SJSA1 (cell line): ENCODE data around the gene NCAM1. TPM values are rescaled to one million over a fixed set of nuclear protein-coding genes. Genes with fewer than 3 reads are reported as not detected.

Source experiments
- DNase-seq, 2 experiments: peaks; one replicate each; pipeline ENCODE4 v3.0.0-alpha.2; 2015 to 2020; ENCODE audit warnings: low spot score in 2 of 2, low read depth in 1 of 2
- H3K27ac ChIP-seq: fragments of 250-450 bp; sonication (Bioruptor Pico); 2 replicates; pipeline ENCODE4 v1.5.1; 2020; ENCODE audit warnings: mild to moderate bottlenecking, moderate library complexity
- H3K27me3 ChIP-seq: fragments of 250-450 bp; sonication (Bioruptor Pico); replicated peaks from 2 replicates; pipeline ENCODE4 v1.5.1; 2020; ENCODE audit warnings: mild to moderate bottlenecking, moderate library complexity
- H3K36me3 ChIP-seq: fragments of 250-450 bp; sonication (Bioruptor Pico); 2 replicates; pipeline ENCODE4 v1.5.1; 2020; ENCODE audit warnings: mild to moderate bottlenecking
- H3K4me1 ChIP-seq: fragments of 250-450 bp; sonication (Bioruptor Pico); replicated peaks from 2 replicates; pipeline ENCODE4 v1.6.1; 2021; ENCODE audit warnings: mild to moderate bottlenecking
- H3K4me3 ChIP-seq: fragments of 250-450 bp; sonication (Bioruptor Pico); 2 replicates; pipeline ENCODE4 v1.5.1; 2020; ENCODE audit warnings: mild to moderate bottlenecking
- H3K9me3 ChIP-seq: fragments of 250-450 bp; sonication (Bioruptor Pico); replicated peaks from 2 replicates; pipeline ENCODE4 v1.5.1; 2020; ENCODE audit warnings: mild to moderate bottlenecking
- total RNA-seq: library from RNA; depleted of rRNA; stranded (reverse); fragments of >200 nt; shearing (Covaris generic); gene quantifications from 2 replicates; pipeline ENCODE4 v1.2.3, GENCODE V29; 2014

NCAM1 gene
- total RNA-seq, 1 experiment from 2014 or later: 23.7 TPM

DNA sequence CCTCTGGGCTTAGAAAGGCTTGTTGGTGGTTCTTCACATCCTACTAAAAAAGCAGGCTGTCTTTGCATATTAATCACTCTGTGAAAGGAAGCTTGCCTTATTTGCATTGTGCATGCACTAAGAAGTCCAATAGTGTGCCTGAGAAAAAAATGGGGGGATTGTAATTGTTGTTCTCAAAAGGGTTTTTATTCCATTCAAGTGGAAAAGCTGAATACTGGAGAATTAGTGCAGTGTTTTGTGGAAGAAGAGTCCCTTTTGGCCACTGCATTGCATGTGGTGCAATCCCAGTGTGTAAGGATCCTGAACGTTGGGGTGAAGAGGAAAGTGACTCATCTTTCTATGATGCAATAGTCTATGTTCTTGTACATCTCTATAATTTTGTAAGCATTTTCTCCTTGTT lies 16.5 kb downstream of the NCAM1 start:
- no peaks in the 10 kb centered on the region for H3K27me3 ChIP-seq

DNA sequence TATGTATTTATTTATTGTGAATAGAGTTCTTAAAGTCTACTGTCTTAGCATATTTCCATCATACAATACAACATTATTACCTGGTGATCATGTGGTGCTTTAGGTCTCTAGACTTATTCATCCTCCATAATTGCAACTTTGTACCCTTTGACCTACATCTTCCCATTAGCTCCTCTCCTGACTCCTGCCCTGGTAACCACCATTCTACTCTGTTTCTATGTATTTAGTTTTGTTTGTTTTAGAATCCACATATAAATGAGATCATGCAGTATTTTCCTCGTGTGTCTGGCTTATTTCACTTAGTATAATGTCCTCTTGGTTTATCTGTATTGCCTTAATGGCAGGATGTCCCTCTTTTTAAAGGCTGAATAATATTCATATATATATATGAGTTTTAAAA lies 22.7 kb downstream of the NCAM1 start:
- no peaks in the 10 kb centered on the region for H3K4me1 ChIP-seq
- H3K4me3 ChIP-seq: no peak overlapping the region
- H3K27me3 ChIP-seq: no peaks in the 10 kb centered on the region
- no peaks in the 10 kb centered on the region for H3K36me3 ChIP-seq
- no peaks in the 10 kb centered on the region for H3K9me3 ChIP-seq
- no peak for DNase-seq
- no peak overlapping the region for H3K27ac ChIP-seq

More for the DNA sequence above, 16.5 kb downstream of the NCAM1 start:
- no peak overlapping the region for H3K4me3 ChIP-seq
- H3K36me3 ChIP-seq: no peaks in the 10 kb centered on the region
- peaks cover 4% of the 10 kb centered on the region; the same call in 1 of the 2 replicates for H3K4me1 ChIP-seq
- no peak overlapping the region for H3K27ac ChIP-seq
- DNase-seq: no peak
- no peaks in the 10 kb centered on the region for H3K9me3 ChIP-seq

DNA sequence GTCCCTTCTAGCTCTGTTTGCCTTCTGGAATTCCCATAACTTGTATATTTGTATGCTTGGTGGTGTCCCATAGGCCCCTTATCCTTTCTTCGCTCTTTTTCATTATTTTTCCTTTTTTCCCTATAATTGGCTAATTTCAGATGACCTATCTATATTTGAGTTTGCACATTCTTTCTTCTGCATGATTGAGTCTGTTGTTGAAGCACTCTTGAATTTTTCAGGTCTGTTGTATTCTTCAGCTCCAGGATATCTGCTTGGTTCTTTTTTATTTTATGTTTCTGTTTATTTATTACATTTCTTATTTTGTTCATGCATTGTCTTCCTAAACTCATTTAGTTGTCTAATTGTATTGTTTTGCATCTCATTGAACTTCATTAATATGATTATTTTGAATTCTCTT lies 28.0 kb downstream of the NCAM1 start:
- no peak for DNase-seq
- H3K27ac ChIP-seq: no peak overlapping the region
- H3K4me1 ChIP-seq: no peaks in the 10 kb centered on the region
- H3K4me3 ChIP-seq: no peak overlapping the region
- H3K27me3 ChIP-seq: no peaks in the 10 kb centered on the region
- H3K36me3 ChIP-seq: no peaks in the 10 kb centered on the region
- no peaks in the 10 kb centered on the region for H3K9me3 ChIP-seq

DNA sequence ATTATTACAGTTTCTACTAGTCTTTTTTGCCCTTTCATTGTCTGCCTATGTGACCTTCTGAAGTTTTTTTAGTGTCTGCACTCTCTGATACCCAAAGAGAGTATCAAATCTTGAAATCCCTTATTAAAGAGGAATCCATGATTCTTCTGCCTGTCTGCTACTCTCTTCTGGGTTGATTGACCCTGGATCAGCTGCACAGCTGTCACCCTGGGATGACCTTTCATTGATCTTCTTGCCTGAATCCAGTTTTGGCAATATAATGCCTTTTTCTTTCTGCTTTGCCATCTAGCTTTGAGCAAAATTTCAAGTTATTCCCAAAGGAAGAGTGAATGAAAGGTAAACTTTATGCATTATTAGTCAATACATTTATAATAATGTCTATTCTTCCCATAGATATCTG lies 32.6 kb downstream of the NCAM1 start:
- no peak overlapping the region for H3K27ac ChIP-seq
- no peak overlapping the region for H3K4me3 ChIP-seq
- no peak for DNase-seq
- H3K27me3 ChIP-seq: no peaks in the 10 kb centered on the region
- H3K9me3 ChIP-seq: no peaks in the 10 kb centered on the region
- H3K4me1 ChIP-seq: no peaks in the 10 kb centered on the region
- H3K36me3 ChIP-seq: no peaks in the 10 kb centered on the region

DNA sequence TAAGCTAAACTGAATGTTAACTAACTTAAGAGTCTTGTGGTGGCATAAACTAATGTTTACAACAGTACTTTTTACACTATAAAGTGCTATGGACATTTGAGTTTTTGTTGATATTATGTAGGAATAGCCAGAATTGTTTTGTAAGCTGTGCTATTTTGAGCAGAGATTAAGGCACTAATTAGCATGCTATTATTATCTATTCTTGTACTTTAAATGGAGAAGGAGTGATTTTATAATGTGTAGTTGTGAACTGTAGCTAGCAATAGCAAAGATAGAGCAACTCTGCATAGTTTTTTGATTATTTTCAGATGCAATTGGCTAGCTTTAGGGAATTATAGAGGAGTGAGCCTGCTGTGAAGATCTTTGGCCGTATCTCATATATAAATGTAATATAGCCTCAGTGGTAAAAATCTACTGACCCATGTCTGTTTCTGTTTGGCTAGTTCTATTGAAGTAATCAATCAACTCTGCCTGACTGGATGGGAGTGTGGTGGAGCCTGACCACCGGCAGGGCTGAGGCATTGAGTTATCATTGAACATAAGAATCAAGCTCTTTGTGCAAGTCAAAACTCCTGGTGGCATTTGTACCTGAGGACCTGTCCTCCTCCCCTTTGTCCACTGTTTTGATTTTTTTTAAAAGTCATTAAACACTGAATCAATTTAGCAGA lies 34.3 kb downstream of the NCAM1 start:
- no peak overlapping the region for H3K27ac ChIP-seq
- DNase-seq: no peak
- H3K4me3 ChIP-seq: no peak overlapping the region
- no peaks in the 10 kb centered on the region for H3K9me3 ChIP-seq
- no peaks in the 10 kb centered on the region for H3K27me3 ChIP-seq
- no peaks in the 10 kb centered on the region for H3K36me3 ChIP-seq
- 0 out of 2 replicates have a peak, but pooled peaks cover 3% of the 10 kb centered on the region for H3K4me1 ChIP-seq

DNA sequence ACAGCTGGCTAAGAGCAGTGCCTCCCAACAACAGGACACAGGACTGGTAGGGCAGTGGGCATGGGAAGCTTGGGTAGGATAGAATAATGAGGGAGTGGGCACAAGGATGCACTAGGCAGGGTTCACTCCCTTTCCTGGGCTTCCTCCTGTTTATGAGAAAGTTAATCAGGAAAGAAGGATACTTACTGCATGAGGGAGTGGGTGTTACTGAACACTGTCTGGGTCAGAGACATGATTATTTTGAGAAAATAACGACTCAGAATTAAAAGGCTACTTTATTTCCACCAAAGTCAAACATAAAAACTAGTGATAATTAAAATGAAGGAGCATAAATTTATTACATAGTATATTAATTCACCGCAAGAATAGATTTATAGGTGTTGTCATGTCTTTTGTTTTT lies 35.8 kb downstream of the NCAM1 start:
- DNase-seq: no peak
- Histone ChIP-seq H3K36me3 (no peaks in the 10 kb centered on the region), H3K4me3 (no peak overlapping the region), H3K27ac (no peak overlapping the region), H3K9me3 (no peaks in the 10 kb centered on the region), H3K4me1 (0 out of 2 replicates have a peak, but pooled peaks cover 3% of the 10 kb centered on the region), H3K27me3 (no peaks in the 10 kb centered on the region)

DNA sequence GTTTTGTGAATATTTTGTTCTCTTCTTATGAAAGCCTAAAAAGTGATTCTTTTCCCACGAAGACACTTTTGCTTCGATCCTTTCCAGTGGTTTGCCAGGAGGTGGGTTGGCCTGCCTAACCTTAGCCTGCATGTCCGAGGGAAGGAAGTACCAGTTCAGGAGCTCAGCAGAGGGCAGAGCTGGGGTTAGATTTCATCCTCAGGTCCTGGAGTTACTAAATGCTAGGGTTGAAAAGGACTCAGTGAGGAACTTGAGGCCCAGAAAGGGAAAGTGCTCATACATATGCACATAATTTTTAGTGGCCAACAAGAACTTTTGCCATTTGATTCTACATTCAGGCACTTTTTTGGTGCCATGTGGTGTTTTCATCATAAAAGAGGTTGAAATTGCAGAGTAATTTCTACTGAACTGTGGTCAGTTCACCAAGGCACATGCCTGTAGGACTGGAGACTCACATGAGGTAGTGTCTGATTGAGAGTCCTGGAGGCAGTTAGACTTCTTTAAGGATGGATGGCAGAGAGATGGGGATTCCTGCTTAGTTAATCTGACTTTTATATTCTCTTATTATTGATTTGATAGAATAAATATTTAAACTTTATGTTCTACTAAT lies 36.7 kb downstream of the NCAM1 start:
- Histone ChIP-seq H3K36me3 (no peaks in the 10 kb centered on the region), H3K9me3 (no peaks in the 10 kb centered on the region), H3K27me3 (no peaks in the 10 kb centered on the region), H3K4me3 (no peak overlapping the region), H3K27ac (no peak overlapping the region), H3K4me1 (0 out of 2 replicates have a peak, but pooled peaks cover 3% of the 10 kb centered on the region)
- DNase-seq: no peak

DNA sequence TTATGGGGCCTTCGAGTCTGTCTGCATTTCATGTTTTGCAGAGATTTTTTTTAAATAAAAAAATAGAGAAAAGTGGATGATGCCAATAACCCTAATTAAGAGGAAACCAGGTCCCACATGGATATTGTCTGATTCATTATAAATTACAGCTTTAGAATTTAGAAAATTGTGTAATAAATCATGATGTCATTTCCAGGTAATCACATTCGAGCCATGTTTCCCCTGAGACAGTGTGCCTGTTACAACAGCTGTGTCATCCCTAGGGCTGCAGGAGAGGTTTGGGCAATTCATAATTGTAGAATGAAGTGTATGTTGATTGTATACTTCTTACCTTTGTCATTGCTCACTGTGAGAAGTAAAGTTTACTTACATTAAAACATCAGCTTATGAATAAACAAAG lies 38.3 kb downstream of the NCAM1 start:
- no peak overlapping the region for H3K4me3 ChIP-seq
- H3K36me3 ChIP-seq: no peaks in the 10 kb centered on the region
- H3K9me3 ChIP-seq: no peaks in the 10 kb centered on the region
- H3K27ac ChIP-seq: no peak overlapping the region
- H3K27me3 ChIP-seq: no peaks in the 10 kb centered on the region
- no peak for DNase-seq
- 0 out of 2 replicates have a peak, but pooled peaks cover 3% of the 10 kb centered on the region for H3K4me1 ChIP-seq

DNA sequence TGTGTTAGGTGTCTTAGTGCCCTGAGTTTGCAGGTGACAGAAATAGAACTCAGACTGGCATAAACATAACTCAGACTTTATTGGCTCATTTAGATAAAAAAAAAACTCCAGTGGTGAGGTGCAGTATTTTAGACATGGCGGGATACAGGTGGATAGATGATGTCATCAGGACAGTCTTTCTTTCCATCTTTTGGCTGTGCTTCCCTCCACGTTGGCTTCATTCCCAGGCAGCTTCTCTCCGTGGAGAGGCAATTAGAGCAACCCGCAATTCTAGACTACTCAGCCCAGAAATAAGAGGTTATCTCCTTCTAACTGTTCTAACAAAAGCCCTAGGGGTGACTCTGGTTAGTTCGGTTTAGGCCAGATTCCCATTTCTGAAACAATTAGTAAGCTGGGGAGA lies 40.5 kb downstream of the NCAM1 start:
- 0 out of 2 replicates have a peak, but pooled peaks cover 3% of the 10 kb centered on the region for H3K4me1 ChIP-seq
- no peak for DNase-seq
- no peaks in the 10 kb centered on the region for H3K9me3 ChIP-seq
- no peak overlapping the region for H3K27ac ChIP-seq
- no peaks in the 10 kb centered on the region for H3K27me3 ChIP-seq
- H3K36me3 ChIP-seq: no peaks in the 10 kb centered on the region
- H3K4me3 ChIP-seq: no peak overlapping the region

DNA sequence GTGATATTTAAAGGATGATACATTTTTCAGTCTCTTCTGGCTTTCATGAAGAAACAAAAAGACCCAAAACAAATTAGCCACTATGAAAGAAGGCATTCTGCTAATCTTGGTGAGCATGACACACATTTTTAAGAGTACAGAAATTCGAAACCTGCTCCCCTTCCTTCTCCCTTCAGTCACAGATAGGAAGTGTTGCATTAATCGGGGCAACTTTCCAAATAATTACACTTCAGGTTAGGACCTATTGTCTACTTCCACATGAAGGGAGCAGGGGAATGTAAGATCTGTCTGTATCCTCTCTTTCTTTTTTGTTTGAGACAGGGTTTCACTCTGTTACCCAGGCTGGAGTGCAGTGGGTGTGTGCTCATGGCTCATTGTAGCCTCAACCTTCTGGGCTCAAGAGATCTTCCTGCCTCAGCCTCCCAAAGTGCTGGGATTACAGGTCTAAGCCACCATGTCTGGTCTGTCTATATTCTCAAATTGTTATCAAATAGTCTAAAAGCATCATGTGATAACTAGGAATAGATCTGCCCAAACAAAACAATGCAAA lies 45.8 kb downstream of the NCAM1 start:
- Histone ChIP-seq H3K4me3 (no peak overlapping the region), H3K4me1 (no peaks in the 10 kb centered on the region), H3K36me3 (no peaks in the 10 kb centered on the region), H3K9me3 (no peaks in the 10 kb centered on the region), H3K27ac (no peak overlapping the region), H3K27me3 (no peaks in the 10 kb centered on the region)
- DNase-seq: no peak

DNA sequence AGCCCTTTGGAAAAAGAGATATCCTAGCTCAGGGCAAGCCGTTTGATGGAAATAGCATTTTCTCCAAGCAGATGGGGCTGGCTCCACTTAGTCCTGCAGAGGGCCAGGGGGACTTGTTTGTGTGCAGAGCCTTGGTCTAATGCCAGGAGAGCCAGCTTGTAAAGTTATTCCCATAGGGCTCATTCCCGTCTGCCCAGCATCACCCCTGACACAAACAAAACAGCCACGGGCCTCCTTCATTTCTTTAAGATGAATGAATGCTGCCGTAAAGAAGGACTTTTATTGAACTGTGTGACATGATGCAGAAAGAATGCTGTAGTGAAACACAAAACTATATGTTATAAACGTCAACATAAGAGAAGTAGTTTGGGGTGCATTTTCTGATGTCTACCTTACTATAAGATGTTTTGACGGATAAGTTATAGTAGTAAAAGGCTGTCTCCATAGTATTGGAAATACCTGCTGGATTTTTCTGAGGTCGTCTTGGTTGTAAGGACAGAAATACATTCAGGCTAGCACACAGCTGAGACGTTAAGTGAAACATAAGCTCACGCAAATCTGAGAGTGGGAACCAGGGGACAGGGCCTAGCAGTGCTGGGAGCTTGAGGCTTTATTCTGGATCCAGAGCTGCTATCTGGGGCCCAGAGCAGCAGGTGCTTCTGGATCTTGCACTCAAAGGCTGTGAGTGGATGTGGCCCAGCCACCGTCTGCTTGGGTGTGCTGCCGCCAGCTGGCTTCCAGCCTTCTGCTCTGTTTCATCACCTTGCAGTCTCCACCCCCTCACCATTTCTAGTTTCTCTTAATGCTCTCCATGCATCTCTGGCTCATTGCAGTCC lies 53.3 kb downstream of the NCAM1 start:
- H3K36me3 ChIP-seq: no peaks in the 10 kb centered on the region
- no peak for DNase-seq
- H3K27ac ChIP-seq: no peak overlapping the region
- no peak overlapping the region for H3K4me3 ChIP-seq
- H3K9me3 ChIP-seq: no peaks in the 10 kb centered on the region
- no peaks in the 10 kb centered on the region for H3K4me1 ChIP-seq
- no peaks in the 10 kb centered on the region for H3K27me3 ChIP-seq

DNA sequence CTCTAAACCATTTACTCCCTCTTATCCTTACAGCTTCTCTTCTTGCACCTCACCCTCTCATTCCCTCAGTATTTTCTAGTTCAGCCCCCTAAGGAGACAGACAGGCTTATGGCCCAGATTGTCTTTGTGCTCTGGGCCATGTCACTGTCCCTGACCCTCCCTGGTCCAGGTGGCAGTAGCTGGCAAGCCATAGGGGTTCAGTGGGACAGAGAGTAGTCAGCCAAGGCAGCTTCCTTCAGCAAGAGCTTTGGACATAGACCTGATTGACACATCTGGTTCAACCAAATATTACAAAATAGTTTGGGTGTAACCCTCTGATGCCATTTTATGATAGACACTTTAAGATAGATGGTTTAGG lies 53.9 kb downstream of the NCAM1 start:
- Histone ChIP-seq H3K4me3 (no peak overlapping the region), H3K27me3 (no peaks in the 10 kb centered on the region), H3K27ac (no peak overlapping the region), H3K36me3 (no peaks in the 10 kb centered on the region), H3K9me3 (no peaks in the 10 kb centered on the region), H3K4me1 (no peaks in the 10 kb centered on the region)
- no peak for DNase-seq

DNA sequence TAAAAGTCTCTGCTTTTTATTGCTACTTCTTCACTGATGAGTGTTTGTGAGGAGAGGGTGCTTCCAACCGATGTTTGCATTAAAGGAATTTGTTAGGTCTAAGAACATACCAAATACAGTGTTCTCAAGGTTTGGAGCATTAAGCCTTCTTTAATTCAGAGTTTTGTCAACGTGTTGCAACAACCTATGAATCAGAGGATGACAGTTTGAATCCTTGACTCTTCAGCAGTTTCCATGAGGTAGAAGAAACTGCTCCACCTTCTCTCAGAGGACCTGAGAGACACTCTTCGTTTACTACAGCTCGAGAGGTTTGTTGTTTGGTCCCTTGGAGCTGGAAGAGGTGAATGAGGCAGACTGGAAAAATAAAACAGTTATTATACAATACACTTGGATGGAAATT lies 55.7 kb downstream of the NCAM1 start:
- H3K27me3 ChIP-seq: no peaks in the 10 kb centered on the region
- H3K9me3 ChIP-seq: no peaks in the 10 kb centered on the region
- no peak overlapping the region for H3K4me3 ChIP-seq
- H3K36me3 ChIP-seq: no peaks in the 10 kb centered on the region
- H3K4me1 ChIP-seq: no peaks in the 10 kb centered on the region
- H3K27ac ChIP-seq: no peak overlapping the region
- no peak for DNase-seq

DNA sequence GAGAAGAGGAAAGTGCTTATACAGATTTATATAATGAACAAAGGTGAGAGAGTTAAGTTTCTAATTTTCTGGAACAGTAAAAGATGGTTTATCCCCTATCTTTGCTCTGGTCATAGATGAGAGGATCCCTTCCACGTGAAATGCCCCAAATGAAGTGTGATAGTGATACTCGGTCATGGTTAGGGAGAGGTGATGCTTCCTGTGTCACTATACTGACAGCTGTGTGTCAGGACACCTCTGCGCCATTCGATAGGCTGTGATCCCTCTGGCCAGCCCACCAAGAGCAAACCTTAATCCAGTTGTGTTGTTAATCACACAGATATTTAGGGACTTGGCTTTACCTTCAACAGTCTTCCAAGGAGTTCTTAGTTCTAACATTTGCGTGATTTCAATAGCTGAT lies 57.7 kb downstream of the NCAM1 start:
- no peak for DNase-seq
- Histone ChIP-seq H3K4me3 (no peak overlapping the region), H3K27ac (no peak overlapping the region), H3K36me3 (no peaks in the 10 kb centered on the region), H3K27me3 (no peaks in the 10 kb centered on the region), H3K9me3 (no peaks in the 10 kb centered on the region), H3K4me1 (no peaks in the 10 kb centered on the region)
